Keratinocyte (primary cell): ENCODE measurements around the gene HMCN2. TPM values are rescaled to one million over a fixed set of nuclear protein-coding genes. Genes with fewer than 3 reads are reported as not detected.

Source experiments
- DNase-seq: peaks from one replicate; pipeline ENCODE4 v3.0.0-alpha.2; 2011; ENCODE audit warnings: low read depth, missing footprints, low spot score
- FAIRE-seq: peaks from 2 replicates; lab custom pipeline; 2011; peaks lifted over from hg19 to GRCh38; lab: Jason Lieb, UNC
- H2AFZ ChIP-seq: 2 replicates; pipeline ENCODE4 v1.6.0; 2012; ENCODE audit warnings: low read length, control low read depth, inconsistent platforms; ENCODE audit not compliant: control insufficient read depth
- H3K27ac ChIP-seq: 2 replicates; pipeline ENCODE4 v1.5.1; 2011; ENCODE audit warnings: low read length; ENCODE audit not compliant: control insufficient read depth, insufficient read depth
- H3K27me3 ChIP-seq: 3 replicates; pipeline ENCODE4 v1.6.0; 2011; ENCODE audit warnings: low read length; ENCODE audit not compliant: control insufficient read depth, insufficient read depth; ENCODE audit errors: extremely low read depth
- H3K36me3 ChIP-seq, 2 experiments: 2 replicates in 1 of 2; 3 replicates in 1 of 2; pipeline ENCODE4 v1.5.1; 2011; ENCODE audit warnings: low read length in 2 of 2, mild to moderate bottlenecking in 1 of 2; ENCODE audit not compliant: control insufficient read depth in 2 of 2, insufficient read depth in 2 of 2; ENCODE audit errors: extremely low read depth in 1 of 2
- H3K4me1 ChIP-seq: 3 replicates; pipeline ENCODE4 v1.5.1; 2011; ENCODE audit warnings: low read length; ENCODE audit not compliant: control insufficient read depth, insufficient read depth; ENCODE audit errors: extremely low read depth
- H3K4me2 ChIP-seq: 3 replicates; pipeline ENCODE4 v1.6.0; 2011; ENCODE audit warnings: low read depth, low read length; ENCODE audit not compliant: control insufficient read depth, insufficient read depth; ENCODE audit errors: extremely low read depth
- H3K4me3 ChIP-seq, 3 experiments: fragments of 200-600 bp in 1 of 3; sonication (generic) in 1 of 3; 2 replicates in 2 of 3; 3 replicates in 1 of 3; pipeline ENCODE4 v1.5.1; 2011 to 2016; ENCODE audit warnings: low read length in 3 of 3, mild to moderate bottlenecking in 3 of 3, control low read depth in 2 of 3, inconsistent platforms in 1 of 3, low read depth in 1 of 3, mixed read lengths in 1 of 3, mixed run types in 1 of 3, moderate library complexity in 1 of 3; ENCODE audit not compliant: control insufficient read depth in 2 of 3, insufficient read depth in 2 of 3; ENCODE audit errors: extremely low read depth in 1 of 3
- H3K79me2 ChIP-seq: 2 replicates; pipeline ENCODE4 v1.6.0; 2012; ENCODE audit warnings: low read length; ENCODE audit not compliant: control insufficient read depth, insufficient read depth
- H3K9ac ChIP-seq: 3 replicates; pipeline ENCODE4 v1.6.0; 2011; ENCODE audit warnings: low read length; ENCODE audit not compliant: control insufficient read depth, insufficient read depth; ENCODE audit errors: extremely low read depth
- H3K9me1 ChIP-seq: 3 replicates; pipeline ENCODE4 v1.6.0; 2011; ENCODE audit warnings: low read length; ENCODE audit not compliant: control insufficient read depth, insufficient read depth; ENCODE audit errors: extremely low read depth
- H3K9me3 ChIP-seq: 2 replicates; pipeline ENCODE4 v1.5.1; 2012; ENCODE audit warnings: low read depth, low read length; ENCODE audit not compliant: control insufficient read depth
- H4K20me1 ChIP-seq: 3 replicates; pipeline ENCODE4 v1.6.0; 2011; ENCODE audit warnings: low read length; ENCODE audit not compliant: control insufficient read depth, insufficient read depth; ENCODE audit errors: extremely low read depth
- CTCF ChIP-seq, 3 experiments: IDR thresholded peaks in 1 of 3; conservative IDR thresholded peaks in 1 of 3; optimal IDR thresholded peaks in 1 of 3; 2 replicates in 2 of 3; 3 replicates in 1 of 3; pipeline versions ENCODE3 to v1.5.1; 2011; ENCODE audit warnings: low read length in 3 of 3, mild to moderate bottlenecking in 3 of 3, moderate library complexity in 2 of 3, control low read depth in 1 of 3, inconsistent platforms in 1 of 3; ENCODE audit not compliant: insufficient read depth in 2 of 3; ENCODE audit errors: extremely low read depth in 1 of 3
- EZH2 ChIP-seq: IDR thresholded peaks from one replicate; pipeline ENCODE4 v1.6.1; 2012; ENCODE audit warnings: inconsistent platforms, mild to moderate bottlenecking, low read length, moderate library complexity
- dilution Hi-C: fragments of 300-500 bp; cut with MboI; formaldehyde crosslinking; loops from one replicate; pipeline ENCODE4 v1.7.0; 2020; ENCODE audit warnings: low sequenced_read_pairs; ENCODE audit not compliant: extremely low pct_ligation_motif_present
- polyA plus RNA-seq, 5 experiments: library from polyadenylated mRNA; depleted of rRNA in 3 of 5; stranded (reverse) in 3 of 5; stranded (forward) in 1 of 5; unstranded in 1 of 5; fragments of >200 nt; gene quantifications; 1 replicate in 1 of 5; 2 replicates in 3 of 5; 3 replicates in 1 of 5; pipeline versions ENCODE4 v1.2.1 to v1.2.3, GENCODE V29; 2011 to 2012; ENCODE audit warnings: missing spikeins in 2 of 5, low read depth in 1 of 5, low replicate concordance in 1 of 5
- small RNA-seq, 3 experiments: library from RNA; depleted of rRNA; stranded (forward); fragments of <200 nt; gene quantifications; one replicate each; pipeline ENCODE3, GENCODE V24; 2012; ENCODE audit warnings: low read depth in 3 of 3, low replicate concordance in 1 of 3; ENCODE audit not compliant: insufficient read length in 3 of 3

HMCN2 gene
- polyA plus RNA-seq, 1 donor (not counting 4 experiments of a cell fraction or from before 2014, with no cell fraction given), result not detected

- Histone ChIP-seq H3K9ac (no peak overlapping the region), H3K27ac (no peak overlapping the region), H3K27me3 (no peaks in the 10 kb centered on the region), H3K4me1 (no peaks in the 10 kb centered on the region), H2AFZ (no peak overlapping the region), H3K9me1 (no peaks in the 10 kb centered on the region), H3K36me3 (no peaks in the 10 kb centered on the region), H3K4me2 (no peak overlapping the region), H3K9me3 (no peaks in the 10 kb centered on the region), H3K4me3 (no peak overlapping the region), H4K20me1 (no peaks in the 10 kb centered on the region), H3K79me2 (no peaks in the 10 kb centered on the region)
- no peak for TF ChIP-seq CTCF (optimal IDR thresholded peaks at IDR 0.05 in 1 of 3, IDR thresholded peaks at IDR 0.05 in 1 of 3, conservative IDR thresholded peaks at IDR 0.05 in 1 of 3; ENCODE audit: extremely low read depth in 1 of 3, insufficient read depth in 2 of 3, low read length in 3 of 3)
- TF ChIP-seq EZH2, result no peak
- FAIRE-seq (no peak), DNase-seq (no peak)
- dilution Hi-C loops, result no loop called here
Measured at GRCh38 chr9:130482463-130482862, 216.9 kb downstream of the HMCN2 start.

- Histone ChIP-seq H3K79me2 (no peaks in the 10 kb centered on the region), H3K36me3 (no peaks in the 10 kb centered on the region), H3K9ac (no peak overlapping the region), H3K9me3 (no peaks in the 10 kb centered on the region), H3K4me3 (no peak overlapping the region), H3K27ac (no peak overlapping the region), H3K9me1 (no peaks in the 10 kb centered on the region), H3K27me3 (no peaks in the 10 kb centered on the region), H2AFZ (no peak overlapping the region), H4K20me1 (no peaks in the 10 kb centered on the region), H3K4me1 (no peaks in the 10 kb centered on the region), H3K4me2 (no peak overlapping the region)
- no peak for FAIRE-seq
- dilution Hi-C loops, result no loop called here
- no peak for TF ChIP-seq EZH2
- TF ChIP-seq CTCF (optimal IDR thresholded peaks at IDR 0.05 in 1 of 3, IDR thresholded peaks at IDR 0.05 in 1 of 3, conservative IDR thresholded peaks at IDR 0.05 in 1 of 3; ENCODE audit: extremely low read depth in 1 of 3, insufficient read depth in 2 of 3, low read length in 3 of 3), result no peak
- DNase-seq, result no peak
Measured at GRCh38 chr9:130483371-130483971, 217.9 kb downstream of the HMCN2 start.

Small RNA genes lying within 50 kb of the gene (small RNA-seq; reads per million reads assigned to genes)
- gene RN7SL665P, result 0 to 0.33 (median 0) reads per million in 3 experiments

Other genes with a start within 250 kb of the HMCN2 start
- 4.4 to 9.6 TPM (median 6.6 TPM) in 3 replicates for gene FNBP1, start 222.6 kb upstream of the HMCN2 start, polyA plus RNA-seq
- 27.3 to 30.8 TPM (median 29.7 TPM) in 3 replicates for gene GPR107, start 211.9 kb upstream of the HMCN2 start, polyA plus RNA-seq
- 49.1 to 67.4 TPM (median 61.6 TPM) in 3 replicates for gene NCS1, start 93.4 kb upstream of the HMCN2 start, polyA plus RNA-seq
- gene ASS1, start 179.2 kb downstream of the HMCN2 start, polyA plus RNA-seq, result 23.7 to 165 TPM (median 52.4 TPM) in 3 replicates